Stimulated activated CD8-positive, alpha-beta memory T cell treated with anti-CD3 and anti-CD28 coated beads, Interleukin-7, amount 100 ng/mL, for 4 hours (primary cell): ENCODE data around the gene TRAPPC2L.

Experiments
- DNase-seq, 2 donors: peaks; one replicate each; pipeline ENCODE4 v3.0.0-alpha.2; 2020; ENCODE audit warnings: low read depth in 2 of 2

TRAPPC2L gene

DNA sequence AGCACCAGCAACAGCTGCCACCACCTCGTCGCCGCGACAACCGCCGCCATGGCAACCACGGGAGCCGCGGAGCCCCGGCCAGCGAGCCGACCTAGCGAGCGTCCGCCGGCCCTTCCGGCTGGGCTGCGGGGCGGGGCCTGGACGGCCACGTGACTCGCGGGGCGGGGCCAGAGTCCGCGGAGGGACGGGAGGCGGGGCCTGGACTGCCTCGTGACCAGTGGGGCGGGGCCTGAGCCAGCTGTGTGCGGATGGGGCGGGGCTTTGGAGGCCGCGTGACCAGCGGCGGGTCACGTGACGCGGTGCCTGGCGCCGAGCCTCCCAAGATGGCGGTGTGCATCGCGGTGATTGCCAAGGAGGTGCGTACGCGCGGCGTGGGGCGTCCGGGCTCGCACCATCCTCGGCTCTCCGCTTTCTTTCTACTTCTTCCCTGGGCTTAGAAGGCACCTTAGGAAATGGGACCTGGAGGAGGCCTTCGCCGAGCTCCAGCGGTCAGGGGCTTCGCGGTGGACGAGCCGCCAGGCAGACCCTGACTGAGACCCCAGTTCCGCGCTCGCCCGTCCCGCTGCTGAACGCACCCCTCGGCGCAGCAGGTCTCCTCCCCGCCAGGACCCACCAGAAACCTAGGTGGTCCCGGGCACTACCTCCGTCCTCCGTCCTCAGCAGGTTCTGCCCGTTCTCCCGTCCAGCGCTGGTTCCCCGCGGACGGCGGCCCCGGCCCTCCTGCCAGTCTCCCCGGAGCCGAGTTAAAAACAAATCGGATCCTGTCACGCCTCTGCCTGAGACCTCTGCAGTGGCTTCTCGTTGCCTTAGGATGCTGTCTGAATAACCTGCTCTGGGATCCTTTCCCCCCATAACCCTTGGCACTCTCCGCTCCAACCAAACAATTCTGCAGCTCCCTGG, at the start of gene TRAPPC2L, which contains the start of gene GALNS:
Gene TRAPPC2L, plus strand, starts transcription at position 300 of the 900 bp plus-strand sequence. Its CDS starts 24 bp downstream, at position 324.
Gene GALNS, minus strand, starts transcription at position 120 of the 900 bp plus-strand sequence. Its CDS starts 70 bp downstream, at position 50.
- DNase-seq = peak; percentile 95 to 98

DNA sequence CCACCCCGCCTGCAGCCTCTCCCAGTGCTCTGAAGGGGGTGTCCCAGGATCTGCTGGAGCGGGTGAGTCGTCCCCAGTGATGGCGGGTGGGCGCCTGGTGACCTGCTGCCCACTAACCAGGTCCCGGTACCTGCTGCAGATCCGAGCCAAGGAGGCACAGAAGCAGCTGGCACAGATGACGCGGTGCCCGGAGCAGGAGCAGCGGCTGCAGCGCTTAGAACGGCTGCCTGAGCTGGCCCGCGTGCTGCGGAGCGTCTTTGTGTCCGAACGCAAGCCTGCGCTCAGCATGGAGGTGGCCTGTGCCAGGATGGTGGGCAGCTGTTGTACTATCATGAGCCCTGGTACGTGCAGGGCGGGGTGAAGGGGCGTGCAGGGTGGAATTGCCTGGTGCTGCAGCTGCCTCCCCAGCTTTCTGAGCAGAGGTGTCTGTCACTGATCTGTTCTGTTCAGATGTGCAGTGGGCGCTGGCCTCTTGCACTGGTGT, 49.7 kb upstream of the TRAPPC2L start:
- no peak for DNase-seq

DNA sequence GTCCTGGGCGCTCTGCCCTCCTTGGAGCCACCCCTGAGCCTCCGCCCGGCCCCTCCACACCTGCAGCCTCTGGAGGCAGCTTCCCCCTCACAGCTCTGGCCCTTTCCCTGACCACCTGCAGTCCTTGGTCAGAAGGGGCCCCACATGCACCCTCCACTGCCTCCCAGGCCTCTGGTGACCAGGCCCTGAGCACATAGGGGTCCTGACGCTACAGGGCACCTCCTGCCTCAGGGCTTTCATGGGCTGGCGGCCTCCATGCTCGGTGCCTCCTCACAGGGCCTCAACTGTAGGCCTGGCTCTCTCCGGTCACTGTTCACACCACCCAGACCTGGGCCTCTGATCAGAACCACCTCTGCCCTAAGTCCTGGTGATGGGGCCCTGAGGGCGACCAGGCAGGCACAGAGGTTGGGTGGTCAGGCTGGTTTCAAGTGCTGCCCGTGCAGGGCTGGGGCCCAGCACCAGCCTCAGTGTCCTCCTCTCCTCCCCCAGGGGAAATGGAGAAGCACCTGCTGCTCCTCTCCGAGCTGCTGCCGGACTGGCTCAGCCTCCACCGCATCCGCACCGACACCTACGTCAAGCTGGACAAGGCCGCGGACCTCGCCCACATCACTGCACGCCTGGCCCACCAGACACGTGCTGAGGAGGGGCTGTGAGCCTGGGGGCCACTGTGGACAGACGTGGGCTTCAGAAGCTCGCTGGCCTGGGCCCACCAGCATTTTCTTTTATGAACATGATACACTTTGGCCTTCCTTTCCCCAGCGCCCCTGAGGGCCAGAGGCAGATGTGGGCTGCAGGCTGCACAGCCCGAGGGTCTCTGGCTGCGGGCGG, 49.1 kb upstream of the TRAPPC2L start:
- no peak for DNase-seq

GRCh38 chr16:88809068-88809675, 47.8 kb upstream of the TRAPPC2L start:
- no peak for DNase-seq

DNA sequence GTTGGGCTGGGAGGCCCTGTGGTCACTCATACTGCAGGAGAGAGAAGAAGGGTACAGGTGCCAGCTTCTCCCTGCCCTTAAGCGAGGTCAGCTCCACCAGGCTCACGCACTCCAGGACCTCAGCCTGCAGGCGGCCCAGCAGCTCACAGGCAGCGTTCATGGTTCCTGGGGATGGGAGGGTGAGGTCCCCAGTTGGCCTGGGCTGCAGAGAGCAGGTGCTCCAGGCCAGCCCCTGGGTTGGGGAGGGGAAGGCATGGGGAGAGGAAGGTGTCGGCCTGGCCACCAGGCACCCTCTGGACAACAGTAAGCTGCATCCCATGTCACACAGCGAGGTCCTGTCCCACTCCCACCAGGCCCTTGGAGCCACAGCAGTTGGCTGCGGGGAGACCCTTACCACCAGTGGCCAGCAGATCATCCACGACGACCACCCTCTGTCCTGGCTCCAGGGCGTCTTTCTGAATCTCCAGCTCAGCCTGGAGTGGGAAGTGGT, 47.2 kb upstream of the TRAPPC2L start:
- DNase-seq = no peak

DNA sequence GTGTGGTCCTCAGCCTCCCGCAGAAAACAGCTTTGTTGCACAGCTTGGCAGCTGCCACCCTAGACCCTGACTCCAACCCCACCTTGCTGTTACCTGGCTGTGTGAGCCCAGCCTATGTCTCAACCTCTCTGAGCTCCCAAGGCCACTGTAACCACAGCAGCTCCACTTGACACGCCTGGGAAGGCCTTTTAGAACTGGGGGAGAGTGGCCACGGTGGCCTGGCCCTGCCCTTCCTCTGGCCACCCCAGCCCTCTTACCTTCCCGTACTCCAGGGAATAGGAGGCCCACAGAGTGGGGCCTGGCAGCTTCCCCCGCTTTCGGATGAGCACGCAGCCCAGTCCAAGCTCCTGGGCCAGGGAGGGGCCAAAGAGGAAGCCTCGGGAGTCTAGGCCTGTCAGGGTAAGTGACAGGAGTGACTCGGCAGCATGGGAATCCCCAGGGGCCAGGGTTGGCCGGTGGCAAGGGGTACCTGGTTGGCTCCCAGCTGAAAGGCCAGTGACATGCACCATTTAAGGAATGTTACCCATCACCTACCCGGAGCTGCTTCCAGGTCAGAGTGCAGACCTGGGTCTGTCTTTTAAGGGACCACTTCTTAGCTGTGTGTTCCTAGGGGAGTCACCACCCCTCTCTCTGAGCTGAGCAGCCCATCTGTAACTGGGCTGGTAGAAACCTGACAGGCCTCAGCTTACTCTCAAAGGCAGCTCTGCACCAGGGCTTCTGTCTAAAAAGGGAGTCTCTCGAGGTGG, 46.6 kb upstream of the TRAPPC2L start:
- no peak for DNase-seq

- DNase-seq = peak; percentile 45 to 71
Observed at GRCh38 chr16:88810912-88811768, 45.8 kb upstream of the TRAPPC2L start.

- peak; percentile 90 to 93 for DNase-seq
Observed at GRCh38 chr16:88811769-88812512, 45.0 kb upstream of the TRAPPC2L start, which contains the start of gene APRT. APRT (minus strand) TSS chr16:88811928; CDS start chr16:88811899, 29 bp downstream.

DNA sequence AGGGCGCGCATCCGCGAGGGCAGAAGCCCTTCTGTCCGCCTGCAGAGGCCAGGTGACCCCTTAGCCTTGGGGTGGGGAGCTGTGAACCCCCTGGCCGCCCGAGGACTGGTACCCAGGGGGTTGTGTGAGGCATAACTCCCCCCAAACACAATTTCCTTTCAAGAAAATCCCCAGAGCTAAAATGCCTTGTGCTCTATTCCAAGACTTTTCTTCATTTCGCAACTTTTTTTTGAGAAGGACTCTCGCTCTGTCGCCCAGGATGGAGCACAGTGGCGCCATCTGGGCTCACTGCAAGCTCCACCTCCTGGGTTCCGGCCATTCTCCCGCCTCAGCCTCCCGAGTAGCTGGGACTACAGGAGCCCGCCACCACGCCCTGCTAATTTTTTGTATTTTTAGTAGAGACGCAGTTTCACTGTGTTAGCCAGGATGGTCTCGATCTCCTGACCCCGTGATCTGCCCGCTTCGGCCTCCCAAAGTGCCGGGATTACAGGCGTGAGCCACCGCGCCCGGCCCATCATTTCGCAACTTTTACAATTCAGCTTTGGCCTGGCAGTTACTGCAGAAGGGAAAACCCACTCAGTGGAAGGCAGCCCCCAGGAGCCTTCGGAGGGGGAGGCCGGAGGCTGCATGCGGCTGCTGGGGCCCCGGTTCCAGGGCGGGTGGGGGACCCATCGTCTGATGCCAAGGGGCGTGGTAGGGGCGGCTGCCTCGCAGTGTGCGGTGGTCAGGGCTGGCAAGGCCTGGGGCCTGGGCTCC, 44.2 kb upstream of the TRAPPC2L start:
- DNase-seq = no peak

GRCh38 chr16:88813269-88814143, 43.4 kb upstream of the TRAPPC2L start:
- DNase-seq = no peak

- no peak for DNase-seq
Observed at GRCh38 chr16:88814144-88814502, 42.8 kb upstream of the TRAPPC2L start.

- DNase-seq = no peak
Observed at GRCh38 chr16:88815227-88815626, 41.7 kb upstream of the TRAPPC2L start.

- DNase-seq = peak in 1 of 2 donors; percentile 38
Observed at GRCh38 chr16:88815901-88816589, 40.9 kb upstream of the TRAPPC2L start.

GRCh38 chr16:88816736-88817535, 40.0 kb upstream of the TRAPPC2L start:
- DNase-seq = no peak

- DNase-seq = no peak
Observed at GRCh38 chr16:88817785-88818574, 38.9 kb upstream of the TRAPPC2L start.
